H1 (cell line): ENCODE results near the gene AHDC1. TPM values are rescaled to one million over a fixed set of nuclear protein-coding genes. Genes with fewer than 3 reads are reported as not detected.

Source experiments
- CTCF ChIA-PET: fragments of 300-600 bp; sonication (Branson Sonifier 250); formaldehyde crosslinking; loops from one replicate; lab custom pipeline; 2021; ENCODE audit not compliant: partially characterized antibody; lab: Charles Lee
- POLR2A ChIA-PET: fragments of 300-600 bp; sonication (Branson Sonifier 250); formaldehyde crosslinking; loops from one replicate; lab custom pipeline; 2021; ENCODE audit warnings: inconsistent platforms; ENCODE audit not compliant: partially characterized antibody; lab: Charles Lee
- DNase-seq, 2 experiments: peaks; one replicate each; pipeline versions ENCODE4 v3.0.0 to v3.0.0-alpha.2; 2010 to 2022; ENCODE audit warnings: low spot score in 2 of 2, low read depth in 1 of 2, mixed read lengths in 1 of 2
- FAIRE-seq: peaks from 2 replicates; lab custom pipeline; 2011; peaks lifted over from hg19 to GRCh38; lab: Jason Lieb, UNC
- H2AFZ ChIP-seq: 2 replicates; pipeline ENCODE4 v1.8.1; 2012; ENCODE audit warnings: low read length, inconsistent platforms
- H2AK5ac ChIP-seq: 2 replicates; pipeline ENCODE4 v1.6.1; 2013; ENCODE audit warnings: low read depth, low read length
- H2BK120ac ChIP-seq: replicated peaks from 2 replicates; pipeline ENCODE3; 2013; ENCODE audit warnings: low read depth, low read length, inconsistent platforms
- H2BK12ac ChIP-seq: 2 replicates; pipeline ENCODE4 v1.6.1; 2013; ENCODE audit warnings: low read depth, low read length
- H2BK15ac ChIP-seq: 2 replicates; pipeline ENCODE4 v1.6.1; 2013; ENCODE audit warnings: low read length
- H2BK20ac ChIP-seq: 2 replicates; pipeline ENCODE4 v1.6.1; 2013; ENCODE audit warnings: low read length
- H2BK5ac ChIP-seq: 2 replicates; pipeline ENCODE4 v1.6.1; 2013; ENCODE audit warnings: low read depth, low read length
- H3K14ac ChIP-seq: 2 replicates; pipeline ENCODE4 v1.6.1; 2013; ENCODE audit warnings: inconsistent platforms; ENCODE audit not compliant: insufficient read length
- H3K18ac ChIP-seq: 2 replicates; pipeline ENCODE4 v1.6.1; 2013; ENCODE audit warnings: low read length; ENCODE audit errors: extremely low read depth
- H3K23ac ChIP-seq: 2 replicates; pipeline ENCODE4 v1.6.1; 2013; ENCODE audit warnings: inconsistent platforms; ENCODE audit not compliant: insufficient read length
- H3K23me2 ChIP-seq: 2 replicates; pipeline ENCODE4 v1.6.1; 2013; ENCODE audit warnings: low read depth, low read length
- H3K27ac ChIP-seq: 2 replicates; pipeline ENCODE4 v1.6.1; 2011; ENCODE audit warnings: low read depth, low read length, inconsistent platforms
- H3K27me3 ChIP-seq, 4 experiments: replicated peaks in 1 of 4; 1 replicate in 1 of 4; 2 replicates in 3 of 4; pipeline versions ENCODE4 v1.6.1 to v1.8.1; 2011 to 2013; ENCODE audit warnings: low read length in 3 of 4, mild to moderate bottlenecking in 3 of 4, inconsistent platforms in 2 of 4, mixed read lengths in 2 of 4, moderate library complexity in 1 of 4; ENCODE audit not compliant: control insufficient read depth in 3 of 4, insufficient read depth in 3 of 4; ENCODE audit errors: extremely low read depth in 1 of 4
- H3K36me3 ChIP-seq, 4 experiments: 2 replicates each; pipeline versions ENCODE4 v1.6.1 to v1.8.1; 2011 to 2013; ENCODE audit warnings: mild to moderate bottlenecking in 4 of 4, low read length in 3 of 4, moderate library complexity in 2 of 4, control low read depth in 1 of 4, inconsistent platforms in 1 of 4; ENCODE audit not compliant: insufficient read depth in 4 of 4, control insufficient read depth in 2 of 4
- H3K4ac ChIP-seq: replicated peaks from 2 replicates; pipeline ENCODE3; 2013; ENCODE audit warnings: low read length, low read depth, mixed read lengths, inconsistent platforms; ENCODE audit not compliant: insufficient read length
- H3K4me1 ChIP-seq, 4 experiments: replicated peaks in 1 of 4; 1 replicate in 1 of 4; 2 replicates in 3 of 4; pipeline versions ENCODE4 v1.6.1 to v1.8.1; 2011 to 2013; ENCODE audit warnings: low read length in 3 of 4, inconsistent platforms in 2 of 4, mixed read lengths in 1 of 4; ENCODE audit not compliant: insufficient read depth in 4 of 4, control insufficient read depth in 3 of 4
- H3K4me2 ChIP-seq, 2 experiments: 2 replicates each; pipeline versions ENCODE4 v1.6.1 to v1.8.1; 2011 to 2013; ENCODE audit warnings: low read depth in 2 of 2, low read length in 2 of 2, control low read depth in 1 of 2, inconsistent platforms in 1 of 2, mild to moderate bottlenecking in 1 of 2; ENCODE audit not compliant: insufficient read depth in 1 of 2
- H3K4me3 ChIP-seq, 4 experiments: fragments of 200-600, 300-600 bp in 1 of 4; sonication (generic), shearing (Covaris generic), sonication (Bioruptor Twin) in 1 of 4; 2 replicates each; pipeline versions ENCODE4 v1.5.1 to v1.8.1; 2011 to 2016; ENCODE audit warnings: low read length in 4 of 4, low read depth in 3 of 4, control low read depth in 2 of 4, inconsistent platforms in 2 of 4, mild to moderate bottlenecking in 2 of 4, mixed read lengths in 1 of 4, moderate library complexity in 1 of 4; ENCODE audit not compliant: insufficient read depth in 2 of 4; ENCODE audit errors: extremely low read depth in 1 of 4
- H3K56ac ChIP-seq: replicated peaks from 2 replicates; pipeline ENCODE3; 2013; ENCODE audit warnings: low read depth, mild to moderate bottlenecking, mixed read lengths, low read length, inconsistent platforms; ENCODE audit not compliant: insufficient read length
- H3K79me1 ChIP-seq: 2 replicates; pipeline ENCODE4 v1.6.1; 2013; ENCODE audit warnings: low read depth, low read length, control low read depth
- H3K79me2 ChIP-seq, 2 experiments: 2 replicates each; pipeline versions ENCODE4 v1.6.1 to v1.8.1; 2012 to 2013; ENCODE audit warnings: low read length in 2 of 2, mild to moderate bottlenecking in 2 of 2, inconsistent platforms in 1 of 2; ENCODE audit not compliant: insufficient read depth in 2 of 2, control insufficient read depth in 1 of 2
- H3K9ac ChIP-seq, 4 experiments: replicated peaks in 1 of 4; 1 replicate in 1 of 4; 2 replicates in 3 of 4; pipeline versions ENCODE4 v1.6.1 to v1.8.1; 2011 to 2013; ENCODE audit warnings: low read depth in 3 of 4, low read length in 3 of 4, control low read depth in 2 of 4, mild to moderate bottlenecking in 2 of 4, moderate library complexity in 2 of 4, inconsistent platforms in 1 of 4; ENCODE audit errors: extremely low read depth in 1 of 4
- H3K9me3 ChIP-seq, 2 experiments: 2 replicates each; pipeline versions ENCODE4 v1.6.1 to v1.8.1; 2012 to 2013; ENCODE audit warnings: mild to moderate bottlenecking in 2 of 2, moderate library complexity in 2 of 2, control low read depth in 1 of 2, inconsistent platforms in 1 of 2, low read depth in 1 of 2, low read length in 1 of 2, mixed read lengths in 1 of 2; ENCODE audit not compliant: insufficient read depth in 2 of 2
- H4K20me1 ChIP-seq, 2 experiments: replicated peaks in 1 of 2; 2 replicates each; pipeline versions ENCODE3 to v1.8.1; 2011 to 2013; ENCODE audit warnings: inconsistent platforms in 2 of 2, low read length in 2 of 2, mild to moderate bottlenecking in 1 of 2; ENCODE audit not compliant: insufficient read depth in 2 of 2, control insufficient read depth in 1 of 2
- H4K5ac ChIP-seq: 2 replicates; pipeline ENCODE4 v1.6.1; 2013; ENCODE audit warnings: low read length, low read depth, mixed read lengths, inconsistent platforms; ENCODE audit not compliant: insufficient read length
- H4K8ac ChIP-seq: 2 replicates; pipeline ENCODE4 v1.8.0; 2013; ENCODE audit warnings: mild to moderate bottlenecking, moderate library complexity, low read length, inconsistent platforms; ENCODE audit not compliant: insufficient read depth; ENCODE audit errors: extremely low read depth
- H4K91ac ChIP-seq: replicated peaks from 2 replicates; pipeline ENCODE3; 2013; ENCODE audit warnings: low read length, mixed read lengths, inconsistent platforms; ENCODE audit not compliant: insufficient read length
- BACH1 ChIP-seq: IDR thresholded peaks from 2 replicates; pipeline ENCODE4 v1.6.1; 2012; ENCODE audit warnings: low read length, improper control_type of control experiment
- CEBPB ChIP-seq: IDR thresholded peaks from 2 replicates; pipeline ENCODE4 v1.6.1; 2012; ENCODE audit warnings: low read depth, low read length
- CHD1 ChIP-seq: IDR thresholded peaks from 2 replicates; pipeline ENCODE4 v1.6.1; 2012; ENCODE audit warnings: low read depth, low read length, improper control_type of control experiment
- GABPA ChIP-seq: IDR thresholded peaks from 2 replicates; pipeline ENCODE4 v1.6.1; 2011; ENCODE audit warnings: mild to moderate bottlenecking, low read length, moderate library complexity, borderline replicate concordance; ENCODE audit not compliant: insufficient read depth
- GTF2F1 ChIP-seq: IDR thresholded peaks from 2 replicates; pipeline ENCODE4 v1.6.1; 2012; ENCODE audit warnings: low read depth, low read length, improper control_type of control experiment, borderline replicate concordance
- NANOG ChIP-seq: IDR thresholded peaks from 2 replicates; pipeline ENCODE4 v1.6.1; 2011; ENCODE audit warnings: low read length, low read depth, mild to moderate bottlenecking, inconsistent platforms; ENCODE audit not compliant: insufficient read depth, poor library complexity, severe bottlenecking
- POLR2AphosphoS5 ChIP-seq: IDR thresholded peaks from 2 replicates; pipeline ENCODE4 v1.6.1; 2011; ENCODE audit warnings: low read depth, low read length
- RAD21 ChIP-seq, 2 experiments: IDR thresholded peaks in 1 of 2; conservative IDR thresholded peaks in 1 of 2; 2 replicates each; pipeline ENCODE4 v1.6.1; 2011; ENCODE audit warnings: low read depth in 2 of 2, low read length in 2 of 2, improper control_type of control experiment in 1 of 2, inconsistent platforms in 1 of 2, mild to moderate bottlenecking in 1 of 2, moderate library complexity in 1 of 2
- RXRA ChIP-seq: IDR thresholded peaks from 2 replicates; pipeline ENCODE4 v1.6.1; 2011; ENCODE audit warnings: low read depth, mild to moderate bottlenecking, low read length, moderate library complexity; ENCODE audit not compliant: insufficient read depth
- SIN3A ChIP-seq, 2 experiments: IDR thresholded peaks in 1 of 2; conservative IDR thresholded peaks in 1 of 2; 2 replicates each; pipeline ENCODE4 v1.6.1; 2011 to 2012; ENCODE audit warnings: low read length in 2 of 2, improper control_type of control experiment in 1 of 2, low read depth in 1 of 2, mild to moderate bottlenecking in 1 of 2
- SUZ12 ChIP-seq: fragments of 200-600 bp; sonication (generic); IDR thresholded peaks from 2 replicates; pipeline ENCODE4 v1.6.1; 2012; ENCODE audit warnings: mild to moderate bottlenecking, inconsistent platforms, low read length, moderate library complexity, mixed read lengths
- TAF7 ChIP-seq: optimal IDR thresholded peaks from 2 replicates; pipeline ENCODE3; 2011; ENCODE audit warnings: low read depth, mild to moderate bottlenecking, inconsistent platforms, low read length, moderate library complexity, borderline replicate concordance
- TBP ChIP-seq: IDR thresholded peaks from 2 replicates; pipeline ENCODE4 v1.6.1; 2011; ENCODE audit warnings: low read depth, low read length, improper control_type of control experiment
- ZNF274 ChIP-seq: IDR thresholded peaks from 2 replicates; pipeline ENCODE4 v1.7.0; 2012; ENCODE audit warnings: low read length, borderline replicate concordance; ENCODE audit errors: extremely low read depth
- WGBS, 2 experiments: shearing (Covaris generic) in 1 of 2; methylation state at CpG; one replicate each; pipeline versions ENCODE4 v1.1.6 to v1.1.7; 2013 to 2015; ENCODE audit warnings: low lambda C conversion rate in 2 of 2, mixed read lengths in 2 of 2, inconsistent platforms in 1 of 2, low coverage in 1 of 2, missing lambda C conversion rate in 1 of 2; ENCODE audit not compliant: insufficient replicate concordance in 2 of 2, insufficient coverage in 1 of 2, insufficient read length in 1 of 2; ENCODE audit errors: extremely low coverage in 1 of 2, missing lambda C conversion rate in 1 of 2; 5-methylcytosine and 5-hydroxymethylcytosine counted together
- polyA plus RNA-seq, 7 experiments: library from polyadenylated mRNA; depleted of rRNA in 3 of 7; stranded (reverse) in 5 of 7; unstranded in 2 of 7; fragments of >200 nt in 5 of 7; fragments of 200-250 nt in 2 of 7; gene quantifications; 1 replicate in 5 of 7; 2 replicates in 1 of 7; 4 replicates in 1 of 7; pipeline versions ENCODE4 v1.2.1 to v1.2.3, GENCODE V29; 2011 to 2013; ENCODE audit warnings: missing spikeins in 2 of 7, mixed read lengths in 2 of 7
- total RNA-seq: library from RNA; stranded (reverse); fragmentation: NEBNext Ultra II Directional; extraction: Animal tissue kit (Norgen Biotek cat#: 25700); gene quantifications from 2 replicates; pipeline ENCODE4 v1.2.1, GENCODE V29; 2021

AHDC1 gene
- total and polyA plus RNA-seq, 2 of the 8 experiments (the other 6 are each of a cell fraction or from before 2014, with no cell fraction given) = 4.4 to 35.1 TPM

GRCh38 chr1:27628712-27629111 is 24.8 kb upstream of the AHDC1 start:
- POLR2A ChIA-PET = interaction anchor here (0.7 kb wide), 1 partner anchor 13 kb away, joined by 3 read pairs; no protein-coding TSS in a partner anchor
- Histone ChIP-seq H3K23ac (no peak overlapping the region), H3K4ac (peak overlapping the region; percentile 73), H2AFZ (no peak overlapping the region), H4K5ac (no peak overlapping the region), H3K4me3 (no peak overlapping the region), H3K9me3 (no peaks in the 10 kb centered on the region), H3K79me1 (peaks cover 3% of the 10 kb centered on the region; the same call in 1 of the 2 replicates), H2BK12ac (no peak overlapping the region), H3K27ac (no peak overlapping the region), H3K23me2 (no peaks in the 10 kb centered on the region), H3K18ac (no peak overlapping the region), H4K20me1 (peaks cover 0 to 1% of the 10 kb centered on the region in 2 experiments), H2BK5ac (peak overlapping the region; percentile 45; the same call in 1 of the 2 replicates), H3K56ac (no peak overlapping the region), H3K79me2 (no peaks in the 10 kb centered on the region), H2BK120ac (no peak overlapping the region), H3K4me2 (no peak overlapping the region), H2AK5ac (no peak overlapping the region; the same call in 1 of the 2 replicates), H3K9ac (no peak overlapping the region), H2BK20ac (no peak overlapping the region), H4K8ac (no peak overlapping the region), H4K91ac (no peak overlapping the region), H3K36me3 (no peaks in the 10 kb centered on the region), H3K27me3 (peaks cover 6 to 15% (median 11%) of the 10 kb centered on the region in 4 experiments), H3K4me1 (peaks cover 0 to 9% (median 4%) of the 10 kb centered on the region in 4 experiments; a peak in 6 of 7 replicates), H2BK15ac (no peak overlapping the region), H3K14ac (no peak overlapping the region)
- DNase-seq = no peak
- CTCF ChIA-PET = interaction anchor here (1.0 to 5.3 kb wide), 15 partner anchors 11 to 76 kb away, joined by 3 to 49 read pairs (median 5); no protein-coding TSS in a partner anchor
- WGBS, 2 experiments = 80% methylated on average over 3 of the region's 3 CpGs; no CpG with 5 or more reads in 1 of the 2 experiments
- no peak for FAIRE-seq
- TF ChIP-seq TBP (no peak), CEBPB (no peak), SUZ12 (no peak), CHD1 (no peak), POLR2AphosphoS5 (no peak), ZNF274 (no peak), RXRA (no peak), GTF2F1 (no peak), GABPA (no peak), RAD21 (IDR thresholded peaks at IDR 0.05 in 1 of 2, conservative IDR thresholded peaks at IDR 0.05 in 1 of 2; ENCODE audit: low read depth in 2 of 2, low read length in 2 of 2) (no peak), SIN3A (conservative IDR thresholded peaks at IDR 0.05 in 1 of 2, IDR thresholded peaks at IDR 0.05 in 1 of 2; ENCODE audit: low read depth in 1 of 2, low read length in 2 of 2) (no peak), TAF7 (no peak), NANOG (no peak), BACH1 (no peak)
